ENCODE results near the gene TRIB2. TPM values are rescaled to one million over a fixed set of nuclear protein-coding genes. Genes with fewer than 3 reads are reported as not detected.
A peak's percentile ranks its signal among the peaks of the same experiment; 100 is the strongest.

The TRIB2 gene
- total RNA-seq, 1 donor from 2014 or later, result 43.5 TPM

DNA sequence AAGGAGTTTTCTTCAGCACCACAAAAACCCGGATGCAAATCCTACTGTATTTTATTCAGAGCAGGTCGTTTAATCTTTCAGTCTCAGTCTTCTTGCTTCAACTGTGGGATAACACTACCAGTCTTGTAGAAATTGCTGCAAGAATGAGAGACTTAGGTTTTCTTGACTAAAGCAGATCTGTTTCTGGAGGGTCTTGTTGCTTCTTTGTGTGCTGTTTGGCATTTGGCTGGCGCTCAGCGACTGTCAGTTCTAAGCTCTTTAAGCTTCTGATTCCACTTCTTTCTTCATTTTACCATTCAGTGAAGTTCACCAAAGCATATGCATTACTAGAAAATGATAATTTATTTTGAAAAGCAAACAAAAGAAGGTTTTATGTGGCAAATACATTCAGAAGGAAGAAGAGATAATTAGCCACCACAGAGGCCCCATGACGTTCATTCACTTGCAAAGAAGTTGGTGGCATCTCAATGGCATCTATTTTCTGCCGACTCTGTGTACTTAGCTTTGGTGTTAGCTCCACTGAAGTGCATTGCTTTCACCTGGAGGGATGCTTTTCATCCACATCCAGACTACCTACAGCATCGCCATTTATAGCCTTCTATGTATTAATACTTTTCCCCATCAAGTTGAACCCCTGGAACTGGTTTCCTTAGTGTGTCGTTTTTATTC, 53.7 kb downstream of the TRIB2 start:
- no peak for DNase-seq (ENCODE audit: extremely low read depth, low read depth, low spot score)

GRCh38 chr2:12771154-12771553, 54.4 kb downstream of the TRIB2 start:
- no peak for DNase-seq (ENCODE audit: extremely low read depth, low read depth, low spot score)

- DNase-seq (ENCODE audit: extremely low read depth, low read depth, low spot score), result no peak
Measured at GRCh38 chr2:12773586-12774394, 57.1 kb downstream of the TRIB2 start.

DNA sequence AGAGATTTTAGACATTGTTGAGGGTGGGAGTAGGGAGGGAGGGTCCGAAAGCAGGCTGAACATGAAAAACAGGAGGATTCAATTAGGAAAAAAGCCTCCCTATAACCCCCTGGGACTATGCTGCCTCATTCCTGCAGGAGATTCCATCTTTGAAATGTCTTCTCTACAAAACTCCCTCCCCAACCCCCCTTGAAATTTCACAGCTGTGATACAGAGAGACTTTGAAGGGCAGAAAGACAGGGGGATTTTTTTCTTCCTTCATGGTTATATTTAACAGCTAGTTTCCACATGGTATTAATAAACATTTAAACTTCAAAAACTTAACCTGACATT, 57.6 kb downstream of the TRIB2 start:
- DNase-seq (ENCODE audit: extremely low read depth, low read depth, low spot score), result no peak

GRCh38 chr2:12776521-12776961, 59.8 kb downstream of the TRIB2 start:
- DNase-seq (ENCODE audit: extremely low read depth, low read depth, low spot score), result no peak

DNA sequence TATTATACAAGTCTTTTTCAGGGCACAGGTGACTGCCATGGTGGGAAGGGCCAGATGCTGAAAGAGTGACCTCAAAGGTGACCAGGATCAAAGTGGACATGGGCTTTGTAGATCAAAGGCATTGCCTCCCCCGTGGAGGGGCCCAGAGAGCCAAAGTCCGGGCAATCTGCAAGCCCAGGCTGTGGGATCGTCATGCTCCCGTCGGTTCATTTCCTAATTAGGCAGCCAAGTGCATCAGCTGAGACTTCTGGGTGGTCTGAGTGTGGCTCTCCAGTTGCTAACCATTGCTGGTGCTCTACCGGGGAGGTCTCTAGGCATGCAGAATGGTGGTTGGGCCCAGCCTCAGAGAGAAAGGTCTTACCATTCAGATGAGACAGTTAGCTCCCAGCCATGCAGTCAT, 61.6 kb downstream of the TRIB2 start:
- no peak for DNase-seq (ENCODE audit: extremely low read depth, low read depth, low spot score)

- DNase-seq (ENCODE audit: extremely low read depth, low read depth, low spot score), result no peak
Measured at GRCh38 chr2:12778811-12779579, 62.3 kb downstream of the TRIB2 start.

DNA sequence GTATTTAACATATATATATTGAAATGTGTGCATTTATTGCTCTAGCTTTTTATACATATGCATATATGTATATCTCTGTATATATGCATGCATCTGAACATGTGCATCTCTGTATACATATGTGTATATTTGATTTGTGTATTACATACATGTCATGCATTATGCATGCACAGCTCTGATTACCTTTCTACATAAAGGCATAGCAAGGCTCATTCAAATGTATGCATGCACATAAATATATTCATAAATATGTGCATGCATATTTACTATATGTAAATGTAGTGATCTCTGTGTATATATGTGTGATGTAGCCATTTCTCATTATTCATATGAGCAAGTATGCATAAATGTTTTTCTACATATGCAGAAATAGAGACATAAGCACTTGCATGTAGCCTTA, 64.6 kb downstream of the TRIB2 start:
- no peak for DNase-seq (ENCODE audit: extremely low read depth, low read depth, low spot score)

- DNase-seq (ENCODE audit: extremely low read depth, low read depth, low spot score), result peak; percentile 88
Measured at GRCh38 chr2:12787891-12788801, 71.4 kb downstream of the TRIB2 start.

GRCh38 chr2:12791906-12792305, 75.2 kb downstream of the TRIB2 start:
- no peak for DNase-seq (ENCODE audit: extremely low read depth, low read depth, low spot score)

Data from glomerular endothelial cell (primary cell).